SK-N-SH treated with all-trans-retinoic acid at 6 μM for 48 hours (cell line): Measurements from ENCODE around the gene TSC1.

ENCODE experiments used
- ATAC-seq: fragments of 200-7000 bp; cut with Tn5 transposase; 3 replicates; pipeline ENCODE4 v1.9.1; 2020; ENCODE audit warnings: mild to moderate bottlenecking, moderate library complexity
- ARNTL ChIP-seq: fragments of 450-650 bp; formaldehyde crosslinking; IDR thresholded peaks from 2 replicates; pipeline ENCODE4 v1.5.0; 2020; ENCODE audit warnings: low read depth, mild to moderate bottlenecking, moderate library complexity, borderline replicate concordance
- BACH2 ChIP-seq: fragments of 250-450 bp; sonication (Bioruptor Pico); IDR thresholded peaks from 2 replicates; pipeline ENCODE4 v1.9.0; 2021; ENCODE audit warnings: mild to moderate bottlenecking, borderline replicate concordance
- CSDC2 ChIP-seq: fragments of 250-450 bp; sonication (Bioruptor Pico); IDR thresholded peaks from 2 replicates; pipeline ENCODE4 v1.5.0; 2020; ENCODE audit warnings: mild to moderate bottlenecking, moderate library complexity
- ESRRG ChIP-seq: fragments of 250-450 bp; sonication (Bioruptor Pico); IDR thresholded peaks from 2 replicates; pipeline ENCODE4 v1.6.1; 2021; ENCODE audit warnings: mild to moderate bottlenecking
- GLIS3 ChIP-seq: fragments of 250-450 bp; sonication (Bioruptor Pico); IDR thresholded peaks from 2 replicates; pipeline ENCODE4 v1.5.0; 2020; ENCODE audit warnings: mild to moderate bottlenecking, moderate library complexity
- ISL1 ChIP-seq: fragments of 250-450 bp; sonication (Bioruptor Pico); IDR thresholded peaks from 2 replicates; pipeline ENCODE4 v2.1.2; 2022; ENCODE audit warnings: mild to moderate bottlenecking, moderate library complexity
- OSR1 ChIP-seq: fragments of 250-450 bp; sonication (Bioruptor Pico); IDR thresholded peaks from 2 replicates; pipeline ENCODE4 v1.8.0; 2022; ENCODE audit warnings: moderate library complexity, mild to moderate bottlenecking, inconsistent platforms
- PPARA ChIP-seq: fragments of 250-450 bp; sonication (Bioruptor Pico); IDR thresholded peaks from 2 replicates; pipeline ENCODE4 v1.5.0; 2020; ENCODE audit warnings: mild to moderate bottlenecking, borderline replicate concordance
- RARB ChIP-seq: fragments of 250-450 bp; sonication (Bioruptor Pico); IDR thresholded peaks from 2 replicates; pipeline ENCODE4 v1.8.0; 2021; ENCODE audit warnings: mild to moderate bottlenecking, moderate library complexity
- SNAI2 ChIP-seq: fragments of 250-450 bp; sonication (Bioruptor Pico); IDR thresholded peaks from 2 replicates; pipeline ENCODE4 v1.5.0; 2020; ENCODE audit warnings: mild to moderate bottlenecking, moderate library complexity
- TCF4 ChIP-seq: fragments of 250-450 bp; sonication (Bioruptor Pico); IDR thresholded peaks from 2 replicates; pipeline ENCODE4 v1.8.0; 2021; ENCODE audit warnings: mild to moderate bottlenecking, moderate library complexity, borderline replicate concordance
- TOX ChIP-seq: fragments of 250-450 bp; sonication (Bioruptor Pico); IDR thresholded peaks from 2 replicates; pipeline ENCODE4 v1.8.0; 2021; ENCODE audit warnings: mild to moderate bottlenecking, moderate library complexity, borderline replicate concordance
- ZC3H10 ChIP-seq: fragments of 250-450 bp; sonication (Bioruptor Pico); IDR thresholded peaks from 2 replicates; pipeline ENCODE4 v1.5.1; 2021; ENCODE audit warnings: mild to moderate bottlenecking, moderate library complexity
- ZFP3 ChIP-seq: fragments of 250-450 bp; sonication (Bioruptor Pico); IDR thresholded peaks from 2 replicates; pipeline ENCODE4 v1.5.0; 2020; ENCODE audit warnings: mild to moderate bottlenecking, moderate library complexity
- ZFP30 ChIP-seq: fragments of 450-650 bp; formaldehyde crosslinking; IDR thresholded peaks from 2 replicates; pipeline ENCODE4 v1.5.0; 2022; ENCODE audit warnings: mild to moderate bottlenecking, moderate library complexity
- ZNF565 ChIP-seq: fragments of 450-650 bp; formaldehyde crosslinking; conservative IDR thresholded peaks from 2 replicates; pipeline ENCODE4 v1.5.0; 2020; ENCODE audit warnings: low read depth, mild to moderate bottlenecking, moderate library complexity
- ZNF70 ChIP-seq: fragments of 450-650 bp; formaldehyde crosslinking; IDR thresholded peaks from 2 replicates; pipeline ENCODE4 v1.5.0; 2020; ENCODE audit warnings: mild to moderate bottlenecking, moderate library complexity
- ZNF8 ChIP-seq: fragments of 450-650 bp; formaldehyde crosslinking; IDR thresholded peaks from 2 replicates; pipeline ENCODE4 v1.5.0; 2020; ENCODE audit warnings: mild to moderate bottlenecking, moderate library complexity
- TF ChIP-seq, protein P1 (sequence below): fragments of 250-450 bp; sonication (Bioruptor Pico); IDR thresholded peaks from 2 replicates; pipeline ENCODE4 v1.8.0; 2021; ENCODE audit warnings: low read depth, mild to moderate bottlenecking, moderate library complexity, borderline replicate concordance
- TF ChIP-seq, protein P2 (sequence below): fragments of 250-450 bp; sonication (Bioruptor Pico); IDR thresholded peaks from 2 replicates; pipeline ENCODE4 v1.5.1; 2021; ENCODE audit warnings: mild to moderate bottlenecking, moderate library complexity
- TF ChIP-seq, protein P3 (sequence below): fragments of 250-450 bp; sonication (Bioruptor Pico); IDR thresholded peaks from 2 replicates; pipeline ENCODE4 v1.8.0; 2020; ENCODE audit warnings: mild to moderate bottlenecking, moderate library complexity, borderline replicate concordance
- TF ChIP-seq, protein P4 (sequence below): fragments of 250-450 bp; sonication (Bioruptor Pico); IDR thresholded peaks from 2 replicates; pipeline ENCODE4 v1.5.1; 2020; ENCODE audit warnings: low read depth, mild to moderate bottlenecking, moderate library complexity

TSC1 gene

DNA sequence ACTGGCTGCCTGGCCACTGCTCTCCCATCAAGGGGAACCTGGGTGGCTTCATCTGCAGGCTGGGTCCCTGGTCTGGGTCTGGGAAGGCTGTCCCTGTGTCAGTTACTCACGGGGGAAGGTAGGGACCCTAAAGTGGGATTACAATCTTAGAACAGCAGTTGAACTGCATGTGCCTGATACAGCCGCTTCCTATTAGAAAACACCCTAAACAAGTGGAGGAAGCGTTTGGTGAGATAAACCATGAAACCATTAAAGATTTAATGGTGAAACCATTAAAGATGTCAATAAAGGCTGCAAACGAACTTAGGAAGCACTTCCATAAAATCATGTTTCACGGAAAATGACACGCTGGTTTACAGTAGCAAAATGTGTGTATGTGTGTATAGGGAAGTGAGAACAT lies 31.5 kb upstream of the TSC1 start (continued):
- TF ChIP-seq, protein P1, sequence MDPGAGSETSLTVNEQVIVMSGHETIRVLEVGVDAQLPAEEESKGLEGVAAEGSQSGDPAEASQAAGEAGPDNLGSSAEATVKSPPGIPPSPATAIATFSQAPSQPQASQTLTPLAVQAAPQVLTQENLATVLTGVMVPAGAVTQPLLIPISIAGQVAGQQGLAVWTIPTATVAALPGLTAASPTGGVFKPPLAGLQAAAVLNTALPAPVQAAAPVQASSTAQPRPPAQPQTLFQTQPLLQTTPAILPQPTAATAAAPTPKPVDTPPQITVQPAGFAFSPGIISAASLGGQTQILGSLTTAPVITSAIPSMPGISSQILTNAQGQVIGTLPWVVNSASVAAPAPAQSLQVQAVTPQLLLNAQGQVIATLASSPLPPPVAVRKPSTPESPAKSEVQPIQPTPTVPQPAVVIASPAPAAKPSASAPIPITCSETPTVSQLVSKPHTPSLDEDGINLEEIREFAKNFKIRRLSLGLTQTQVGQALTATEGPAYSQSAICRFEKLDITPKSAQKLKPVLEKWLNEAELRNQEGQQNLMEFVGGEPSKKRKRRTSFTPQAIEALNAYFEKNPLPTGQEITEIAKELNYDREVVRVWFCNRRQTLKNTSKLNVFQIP (CRISPR knock-in tag) = no peak
- TF ChIP-seq SNAI2 (CRISPR knock-in tag) = no peak
- TF ChIP-seq ZC3H10 (CRISPR knock-in tag) = no peak
- TF ChIP-seq TCF4 = no peak
- no peak for TF ChIP-seq CSDC2 (CRISPR knock-in tag)
- TF ChIP-seq, all 23 proteins: peak for 0

DNA sequence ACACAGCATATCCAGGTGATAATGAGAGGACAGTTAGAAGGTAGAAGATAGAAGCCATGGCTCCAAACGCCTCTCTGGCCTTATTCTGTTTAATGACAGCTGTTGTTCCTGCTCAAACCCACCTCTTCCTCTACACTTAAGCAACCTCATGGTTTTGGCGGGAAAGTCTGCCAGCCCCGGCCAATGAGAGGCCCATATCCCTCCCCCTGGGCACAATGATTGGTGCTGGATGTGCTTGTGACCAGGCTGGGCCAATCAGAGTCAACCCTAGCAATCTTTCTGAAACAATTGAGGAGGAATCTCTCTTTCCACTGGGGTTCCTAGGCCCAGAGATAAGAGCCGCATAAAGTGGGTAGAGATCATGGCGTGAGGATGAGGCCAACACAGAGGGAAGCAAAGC lies 29.3 kb upstream of the TSC1 start:
- ATAC-seq = peak; percentile 49
- no peak for TF ChIP-seq PPARA
- TF ChIP-seq CSDC2 (CRISPR knock-in tag) = no peak
- TF ChIP-seq OSR1 = no peak
- TF ChIP-seq SNAI2 (CRISPR knock-in tag) = no peak
- TF ChIP-seq TCF4 = no peak
- no peak for TF ChIP-seq ZNF8 (CRISPR knock-in tag)
- no peak for TF ChIP-seq RARB (CRISPR knock-in tag)
- TF ChIP-seq ARNTL (CRISPR knock-in tag) = no peak
- no peak for TF ChIP-seq ESRRG (CRISPR knock-in tag)
- TF ChIP-seq TOX (CRISPR knock-in tag) = no peak
- no peak for TF ChIP-seq ZC3H10 (CRISPR knock-in tag)
- TF ChIP-seq, protein P1 (CRISPR knock-in tag) = no peak
- no peak for TF ChIP-seq BACH2
- TF ChIP-seq, protein P2, sequence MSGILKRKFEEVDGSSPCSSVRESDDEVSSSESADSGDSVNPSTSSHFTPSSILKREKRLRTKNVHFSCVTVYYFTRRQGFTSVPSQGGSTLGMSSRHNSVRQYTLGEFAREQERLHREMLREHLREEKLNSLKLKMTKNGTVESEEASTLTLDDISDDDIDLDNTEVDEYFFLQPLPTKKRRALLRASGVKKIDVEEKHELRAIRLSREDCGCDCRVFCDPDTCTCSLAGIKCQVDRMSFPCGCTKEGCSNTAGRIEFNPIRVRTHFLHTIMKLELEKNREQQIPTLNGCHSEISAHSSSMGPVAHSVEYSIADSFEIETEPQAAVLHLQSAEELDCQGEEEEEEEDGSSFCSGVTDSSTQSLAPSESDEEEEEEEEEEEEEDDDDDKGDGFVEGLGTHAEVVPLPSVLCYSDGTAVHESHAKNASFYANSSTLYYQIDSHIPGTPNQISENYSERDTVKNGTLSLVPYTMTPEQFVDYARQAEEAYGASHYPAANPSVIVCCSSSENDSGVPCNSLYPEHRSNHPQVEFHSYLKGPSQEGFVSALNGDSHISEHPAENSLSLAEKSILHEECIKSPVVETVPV = no peak

DNA sequence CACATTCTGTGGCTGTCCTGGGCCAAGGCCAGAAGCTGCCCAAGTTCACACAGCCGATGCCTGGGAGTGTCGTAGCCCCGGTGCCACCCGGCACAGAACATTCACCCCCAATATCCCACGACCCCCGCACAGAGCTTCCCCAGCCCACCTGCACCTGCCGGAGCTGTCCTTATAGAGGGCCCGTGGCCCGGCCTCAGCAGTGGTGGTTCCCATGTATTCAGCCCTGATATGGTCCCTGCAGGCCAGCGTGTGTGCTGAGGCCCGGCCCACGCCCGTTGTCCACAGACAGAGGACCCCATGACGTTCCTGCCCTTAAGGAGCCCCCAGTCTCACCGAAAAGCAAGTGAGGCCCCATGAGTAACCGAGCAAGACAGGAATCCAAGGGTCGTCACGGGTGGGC lies 28.8 kb upstream of the TSC1 start:
- ATAC-seq = no peak
- TF ChIP-seq ZNF70 (CRISPR knock-in tag) = no peak
- TF ChIP-seq ZNF8 (CRISPR knock-in tag) = no peak
- TF ChIP-seq BACH2 = no peak
- TF ChIP-seq, protein P3, sequence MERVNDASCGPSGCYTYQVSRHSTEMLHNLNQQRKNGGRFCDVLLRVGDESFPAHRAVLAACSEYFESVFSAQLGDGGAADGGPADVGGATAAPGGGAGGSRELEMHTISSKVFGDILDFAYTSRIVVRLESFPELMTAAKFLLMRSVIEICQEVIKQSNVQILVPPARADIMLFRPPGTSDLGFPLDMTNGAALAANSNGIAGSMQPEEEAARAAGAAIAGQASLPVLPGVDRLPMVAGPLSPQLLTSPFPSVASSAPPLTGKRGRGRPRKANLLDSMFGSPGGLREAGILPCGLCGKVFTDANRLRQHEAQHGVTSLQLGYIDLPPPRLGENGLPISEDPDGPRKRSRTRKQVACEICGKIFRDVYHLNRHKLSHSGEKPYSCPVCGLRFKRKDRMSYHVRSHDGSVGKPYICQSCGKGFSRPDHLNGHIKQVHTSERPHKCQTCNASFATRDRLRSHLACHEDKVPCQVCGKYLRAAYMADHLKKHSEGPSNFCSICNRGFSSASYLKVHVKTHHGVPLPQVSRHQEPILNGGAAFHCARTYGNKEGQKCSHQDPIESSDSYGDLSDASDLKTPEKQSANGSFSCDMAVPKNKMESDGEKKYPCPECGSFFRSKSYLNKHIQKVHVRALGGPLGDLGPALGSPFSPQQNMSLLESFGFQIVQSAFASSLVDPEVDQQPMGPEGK (CRISPR knock-in tag) = no peak
- TF ChIP-seq TCF4 = no peak
- no peak for TF ChIP-seq PPARA
- TF ChIP-seq, protein P2 = no peak
- TF ChIP-seq CSDC2 (CRISPR knock-in tag) = no peak
- no peak for TF ChIP-seq ZFP3
- TF ChIP-seq ZNF565 (CRISPR knock-in tag) = no peak
- no peak for TF ChIP-seq ZFP30 (CRISPR knock-in tag)
- no peak for TF ChIP-seq TOX (CRISPR knock-in tag)

DNA sequence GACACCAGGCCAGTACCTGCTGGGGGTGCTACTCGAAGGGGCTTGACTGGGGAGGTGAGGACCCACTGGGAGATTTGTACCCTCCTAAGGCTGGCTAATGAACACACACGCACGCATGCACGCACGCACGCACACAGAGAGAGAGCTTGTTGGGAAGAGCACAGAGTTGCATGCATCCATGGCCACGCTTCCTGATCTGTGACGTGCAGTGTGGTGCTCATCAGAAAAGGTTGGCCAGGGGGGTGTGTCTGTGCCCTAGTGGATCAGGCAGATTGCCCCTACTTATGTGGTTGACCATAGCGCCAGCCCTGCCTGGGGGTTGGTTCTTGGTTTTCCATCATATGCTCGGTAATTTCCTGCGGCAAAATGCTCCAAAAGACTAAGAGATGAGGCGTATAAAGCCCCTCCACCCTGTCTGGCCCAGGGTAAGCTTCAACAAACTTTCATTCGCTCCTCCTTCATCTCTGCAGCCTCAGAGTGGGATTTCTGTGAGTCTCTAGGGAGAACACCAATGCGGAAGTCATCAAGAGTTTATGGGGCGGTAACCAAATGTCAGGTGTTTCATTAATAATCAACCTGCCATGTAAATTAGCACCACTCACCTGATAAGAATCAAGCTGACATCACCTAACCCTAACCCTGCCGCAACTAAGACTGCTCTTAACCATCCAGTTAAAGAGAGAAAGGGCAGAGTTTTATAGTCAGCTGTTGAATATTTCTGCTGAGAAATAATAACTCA lies 26.1 kb upstream of the TSC1 start:
- no peak for ATAC-seq
- TF ChIP-seq, protein P3 (CRISPR knock-in tag) = no peak
- TF ChIP-seq ESRRG (CRISPR knock-in tag) = no peak
- no peak for TF ChIP-seq ZNF565 (CRISPR knock-in tag)
- TF ChIP-seq SNAI2 (CRISPR knock-in tag) = no peak
- no peak for TF ChIP-seq ARNTL (CRISPR knock-in tag)
- TF ChIP-seq, protein P4, sequence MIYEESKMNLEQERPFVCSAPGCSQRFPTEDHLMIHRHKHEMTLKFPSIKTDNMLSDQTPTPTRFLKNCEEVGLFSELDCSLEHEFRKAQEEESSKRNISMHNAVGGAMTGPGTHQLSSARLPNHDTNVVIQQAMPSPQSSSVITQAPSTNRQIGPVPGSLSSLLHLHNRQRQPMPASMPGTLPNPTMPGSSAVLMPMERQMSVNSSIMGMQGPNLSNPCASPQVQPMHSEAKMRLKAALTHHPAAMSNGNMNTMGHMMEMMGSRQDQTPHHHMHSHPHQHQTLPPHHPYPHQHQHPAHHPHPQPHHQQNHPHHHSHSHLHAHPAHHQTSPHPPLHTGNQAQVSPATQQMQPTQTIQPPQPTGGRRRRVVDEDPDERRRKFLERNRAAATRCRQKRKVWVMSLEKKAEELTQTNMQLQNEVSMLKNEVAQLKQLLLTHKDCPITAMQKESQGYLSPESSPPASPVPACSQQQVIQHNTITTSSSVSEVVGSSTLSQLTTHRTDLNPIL (CRISPR knock-in tag) = no peak
- TF ChIP-seq GLIS3 = no peak
- no peak for TF ChIP-seq BACH2
- TF ChIP-seq ZNF70 (CRISPR knock-in tag) = no peak
- TF ChIP-seq, protein P1 (CRISPR knock-in tag) = no peak
- TF ChIP-seq OSR1 = no peak
- no peak for TF ChIP-seq ISL1
